NCI-H460 (cell line): ENCODE measurements around the gene UBAP1L. TPM values are rescaled to one million over a fixed set of nuclear protein-coding genes. Genes with fewer than 3 reads are reported as not detected.
A peak's percentile ranks its signal among the peaks of the same experiment; 100 is the strongest.
"Not testable (repeated sequence)": the region's sequence is repeated elsewhere in the genome, so short reads cannot be mapped to it uniquely, and the experiment has no call there.

ENCODE experiments used
- DNase-seq: peaks from one replicate; pipeline ENCODE4 v3.0.0-alpha.2; 2016; ENCODE audit warnings: low read depth; ENCODE audit errors: extremely low read depth
- total RNA-seq: library from RNA; depleted of rRNA; stranded (reverse); fragments of >200 nt; shearing (Covaris generic); gene quantifications from 2 replicates; pipeline ENCODE4 v1.2.3, GENCODE V29; 2014

The UBAP1L gene
- total RNA-seq, 1 experiment from 2014 or later, result 1.1 TPM

GRCh38 chr15:65101411-65101890 is 13.5 kb downstream of the UBAP1L start:
- DNase-seq, result peak; percentile 41

DNA sequence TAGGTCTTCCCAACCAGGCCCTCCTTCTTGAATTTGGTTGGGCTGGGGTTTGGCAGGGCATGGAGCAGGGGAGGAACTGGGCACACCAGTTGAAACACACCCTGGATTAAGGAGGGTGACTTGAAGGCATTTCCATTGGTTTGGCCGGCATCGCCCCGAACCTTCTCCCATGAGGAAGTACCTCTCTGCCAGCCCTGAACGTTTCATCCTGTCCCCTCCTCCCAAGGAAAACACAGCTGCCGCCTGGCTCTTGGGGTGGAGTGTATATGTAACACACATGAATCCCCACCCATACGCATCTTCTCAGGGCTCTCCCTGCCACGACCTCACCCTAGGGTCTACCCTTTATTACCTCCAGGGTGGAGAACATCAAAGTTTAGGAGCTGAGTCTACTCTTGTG is 14.6 kb downstream of the UBAP1L start:
- no peak for DNase-seq

- not testable (repeated sequence) for DNase-seq
These were observed 15.2 kb downstream of the UBAP1L start for GRCh38 chr15:65099801-65100200.

GRCh38 chr15:65099336-65099735 is 15.7 kb downstream of the UBAP1L start:
- DNase-seq, result no peak

- DNase-seq, result no peak
These were observed 17.2 kb downstream of the UBAP1L start for GRCh38 chr15:65097651-65098263.

- DNase-seq, result no peak
These were observed 18.3 kb downstream of the UBAP1L start for GRCh38 chr15:65096481-65097385.

- DNase-seq, result no peak
These were observed 19.3 kb downstream of the UBAP1L start for GRCh38 chr15:65095747-65096104.

- DNase-seq, result no peak
These were observed 19.8 kb downstream of the UBAP1L start for GRCh38 chr15:65095011-65095746.

DNA sequence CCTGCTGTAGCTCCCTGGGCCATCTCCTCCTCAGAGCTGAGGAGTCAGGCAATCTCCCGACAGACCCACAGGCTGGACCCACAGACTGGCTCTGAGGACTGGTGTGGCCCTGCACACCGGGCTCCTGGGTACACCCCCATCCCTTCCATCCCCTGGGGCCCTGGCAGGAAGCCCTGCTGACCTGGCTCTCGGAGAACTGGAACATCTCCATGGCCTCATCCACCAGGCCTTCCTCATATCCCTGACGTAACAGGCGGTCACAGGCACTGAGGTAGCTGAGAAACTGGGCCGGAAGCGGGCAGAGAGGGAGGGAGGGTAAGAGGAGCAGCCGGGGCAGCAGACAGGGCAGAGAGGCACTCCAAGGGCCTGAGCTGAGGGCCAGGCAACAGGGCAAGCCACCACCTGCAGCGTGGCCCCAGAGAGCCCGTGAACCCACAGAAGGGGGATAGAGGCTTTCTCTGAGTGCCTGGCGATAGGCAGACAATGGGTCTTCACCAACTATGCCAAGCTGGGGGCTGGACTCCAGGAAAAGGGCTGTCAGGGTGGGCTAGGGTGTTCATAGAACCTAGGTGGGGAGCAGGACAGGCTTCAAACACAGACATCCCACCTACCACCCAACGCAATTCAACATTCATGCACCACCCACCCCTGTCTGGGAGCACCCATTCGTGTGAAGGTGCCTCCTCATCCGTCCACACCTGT is 20.6 kb downstream of the UBAP1L start:
- no peak for DNase-seq

DNA sequence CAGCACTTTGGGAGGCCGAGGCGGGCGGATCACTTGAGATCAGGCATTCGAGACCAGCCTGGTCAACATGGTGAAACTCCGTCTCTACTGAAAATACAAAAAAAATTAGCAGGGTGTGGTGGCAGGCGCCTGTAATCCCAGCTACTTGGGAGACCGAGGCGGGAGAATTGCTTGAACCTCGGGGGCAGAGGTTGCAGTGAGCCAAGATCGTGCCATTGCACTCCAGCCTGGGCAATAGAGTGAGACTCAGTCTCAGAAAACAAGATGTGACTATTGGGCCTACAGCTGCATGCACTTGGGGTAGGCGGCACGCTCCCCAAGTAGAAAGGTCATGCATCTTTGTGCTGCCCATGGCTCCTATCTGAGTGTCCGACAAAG is 21.2 kb downstream of the UBAP1L start:
- not testable (repeated sequence) for DNase-seq

DNA sequence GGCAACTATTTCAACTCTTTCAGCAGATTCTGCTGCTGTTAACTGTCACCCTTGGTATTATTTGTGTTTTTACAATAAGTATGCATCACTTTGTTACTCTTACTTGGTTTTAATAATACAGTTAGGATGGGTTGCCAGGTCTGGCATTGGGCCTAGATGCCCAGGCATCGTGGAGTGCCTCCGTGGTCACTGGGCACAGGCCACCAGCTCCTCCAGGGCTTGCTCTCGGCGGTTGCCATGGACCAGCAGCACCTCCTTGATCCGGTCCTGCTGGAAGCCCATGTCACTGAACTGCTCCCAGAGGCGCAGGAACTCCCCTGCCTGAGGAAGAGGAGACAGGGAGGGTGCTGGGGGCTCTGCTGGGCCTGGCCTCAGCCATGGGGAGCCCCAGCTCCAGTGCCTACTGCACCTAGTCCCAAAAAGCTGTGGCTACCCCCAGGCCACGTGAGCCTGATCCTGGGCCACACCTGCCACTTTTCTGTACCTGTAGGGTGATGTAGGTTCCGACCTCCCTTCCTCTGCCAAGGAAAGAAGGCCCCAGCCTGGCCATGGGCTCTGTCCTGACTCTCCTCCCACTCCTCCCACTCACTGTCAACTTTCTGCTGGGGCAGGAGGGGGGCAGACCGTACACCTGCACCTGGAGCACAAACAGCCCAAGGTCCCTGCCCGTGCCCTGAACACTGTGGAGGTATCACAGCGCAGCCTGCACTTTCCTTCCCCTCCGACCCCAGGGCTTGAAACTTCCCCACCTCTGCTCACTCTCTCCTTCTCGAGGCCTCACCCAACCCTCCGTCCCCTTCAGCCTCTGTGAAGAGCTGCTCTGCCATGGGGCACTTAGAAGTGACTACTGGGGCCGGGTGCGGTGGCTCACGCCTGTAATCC is 21.8 kb downstream of the UBAP1L start:
- no peak for DNase-seq

- DNase-seq, result no peak
These were observed 22.8 kb downstream of the UBAP1L start for GRCh38 chr15:65091946-65092770.

DNA sequence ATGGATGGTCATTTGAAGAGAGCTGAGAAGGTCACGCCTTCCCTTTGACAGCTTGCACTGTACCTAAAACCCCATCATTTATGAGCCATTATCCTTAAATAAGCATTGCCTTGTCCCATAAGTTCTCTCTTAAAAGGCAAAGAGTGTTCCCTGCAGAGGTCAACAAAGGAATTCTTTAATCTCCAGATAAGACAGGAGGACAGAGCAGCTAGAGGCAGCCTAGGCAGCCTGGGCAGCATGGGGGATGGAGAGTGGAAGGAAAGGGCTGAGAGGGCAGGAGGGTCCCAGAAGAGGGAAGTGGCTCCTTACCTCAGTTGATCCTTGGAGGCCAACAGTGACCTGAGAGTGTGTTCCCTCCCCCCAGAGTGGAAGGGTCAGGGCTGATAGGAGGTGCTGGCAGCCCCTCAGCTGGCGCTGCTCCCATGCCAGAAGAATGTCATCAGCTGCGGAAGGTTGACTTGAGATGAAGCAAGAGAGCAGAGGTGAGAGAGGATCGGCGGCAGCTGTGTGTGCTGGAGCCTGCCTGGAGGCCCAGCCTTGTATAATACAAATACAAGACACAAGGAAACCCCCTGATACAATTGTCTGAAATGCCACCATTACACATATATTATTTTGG is 25.7 kb downstream of the UBAP1L start:
- no peak for DNase-seq

DNA sequence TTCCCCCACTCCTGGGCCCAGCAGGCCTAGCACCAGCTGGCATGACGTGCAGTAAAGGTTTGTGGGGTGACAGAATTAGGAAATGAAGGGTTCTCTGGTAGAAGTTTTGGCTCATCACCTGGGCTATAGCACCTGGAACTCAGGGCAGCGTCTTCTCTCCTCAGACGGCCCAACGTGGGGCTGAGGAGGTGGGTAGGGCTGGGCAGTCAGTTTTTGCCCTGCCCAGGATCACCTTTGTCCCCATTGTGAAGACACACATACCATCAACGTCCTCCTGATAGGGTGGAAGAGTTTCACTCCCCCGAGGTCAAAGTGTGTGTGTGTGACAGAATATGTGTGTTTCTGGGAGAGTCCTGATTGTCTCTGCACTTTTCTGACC is 26.4 kb downstream of the UBAP1L start:
- DNase-seq, result no peak

GRCh38 chr15:65087873-65088642 is 26.9 kb downstream of the UBAP1L start:
- DNase-seq, result no peak

- no peak for DNase-seq
These were observed 27.6 kb downstream of the UBAP1L start for GRCh38 chr15:65087411-65087810.

DNA sequence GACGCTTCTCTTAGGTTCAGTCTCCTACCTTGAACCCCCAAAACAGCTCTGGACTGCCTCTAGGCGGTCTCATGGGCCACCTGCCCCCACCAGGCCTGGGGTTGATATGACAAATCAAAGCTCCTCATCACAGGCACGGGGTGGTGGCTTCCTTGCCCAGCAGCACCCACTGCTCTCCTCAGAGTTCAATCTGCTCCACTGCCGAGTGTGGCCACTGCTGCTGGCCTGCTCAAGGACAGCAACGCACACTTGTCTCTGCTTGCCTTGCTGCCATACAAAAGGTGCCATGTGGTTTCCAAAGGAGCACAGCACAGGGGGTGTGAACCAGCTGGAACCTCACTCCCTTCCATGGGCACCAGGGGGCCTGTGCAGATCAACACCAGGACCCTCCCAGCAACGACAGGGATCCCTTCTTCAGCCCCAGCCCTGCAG is 28.3 kb downstream of the UBAP1L start:
- no peak for DNase-seq
